NCI-H526 treated with DMSO at 0.1 percent for 48 hours (cell line): ENCODE results near the gene PRR3.
A peak's percentile ranks its signal among the peaks of the same experiment; 100 is the strongest.

ENCODE experiments used
- DNase-seq: peaks from one replicate; lab custom pipeline; 2025; lab: John Stamatoyannopoulos, UW

Gene PRR3

DNA sequence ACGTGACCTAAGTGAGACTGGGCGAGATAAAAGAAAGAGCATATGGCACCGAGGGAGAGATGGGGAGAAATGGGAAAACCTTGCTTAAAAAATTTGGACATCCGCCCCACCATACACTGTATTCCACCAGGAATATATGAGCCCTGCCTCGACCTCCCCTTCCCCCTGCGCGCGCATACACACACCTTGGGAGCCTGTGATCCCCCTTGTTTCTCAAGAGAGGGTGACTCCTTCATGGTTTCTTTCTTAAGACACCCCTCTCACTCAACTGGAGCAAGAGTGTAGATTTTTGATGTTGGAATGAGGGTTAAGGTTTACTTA lies 14.6 kb downstream of the PRR3 start:
- no peak for DNase-seq

DNA sequence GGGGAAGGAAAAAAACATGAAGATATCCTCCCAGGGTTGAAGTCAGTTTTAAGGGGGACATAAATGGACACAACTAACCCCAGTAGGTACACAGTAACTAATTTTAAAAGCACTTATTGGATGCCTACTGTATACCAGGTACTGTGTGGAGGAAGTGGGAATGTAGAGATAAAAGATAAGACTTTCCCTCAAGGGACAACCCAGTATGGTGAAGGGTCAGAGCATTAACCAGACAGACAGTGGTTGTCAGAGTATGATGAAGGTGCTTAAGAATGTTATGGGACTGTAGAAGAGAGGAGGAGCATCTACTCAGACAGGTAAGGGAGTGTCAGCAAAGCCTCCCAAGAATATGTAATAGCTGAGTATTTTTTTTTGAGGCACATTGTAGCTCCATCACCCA lies 15.1 kb downstream of the PRR3 start:
- DNase-seq, result no peak

DNA sequence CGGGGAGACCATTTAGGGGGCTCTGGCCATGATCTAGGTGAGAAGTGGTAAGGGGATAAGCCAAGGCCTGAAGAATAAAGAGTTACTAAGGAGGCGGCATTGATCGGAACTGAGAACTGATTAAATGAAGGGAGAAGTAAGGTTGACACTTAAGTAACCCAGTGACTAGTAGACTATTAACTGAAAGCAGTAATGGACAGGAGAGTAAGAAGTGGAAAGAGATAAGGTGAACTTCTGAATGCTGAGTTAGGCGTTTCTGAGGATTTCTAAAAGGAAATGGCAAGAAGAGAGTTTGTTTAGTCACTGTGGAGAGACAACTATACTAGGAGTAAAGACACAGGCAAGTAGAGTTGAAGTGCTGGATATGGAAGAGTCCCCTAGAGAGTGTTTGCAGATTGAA lies 16.0 kb downstream of the PRR3 start:
- DNase-seq, result no peak

DNA sequence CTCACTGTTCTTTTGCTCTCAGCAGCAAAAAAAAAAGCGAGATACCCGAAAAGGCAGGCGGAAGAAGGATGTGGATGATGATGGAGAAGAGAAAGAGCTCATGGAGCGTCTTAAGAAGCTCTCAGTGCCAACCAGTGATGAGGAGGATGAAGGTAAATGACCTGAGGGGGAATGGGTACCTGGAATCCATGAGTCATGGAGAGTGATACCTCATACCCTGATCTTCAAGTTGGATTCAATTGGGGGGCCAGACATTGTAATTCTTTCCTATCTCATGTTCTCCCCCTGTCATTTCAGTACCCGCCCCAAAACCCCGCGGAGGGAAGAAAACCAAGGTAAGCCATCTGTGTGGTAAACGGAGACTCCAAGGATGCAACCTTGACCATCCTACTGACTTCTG lies 21.0 kb downstream of the PRR3 start:
- DNase-seq, result no peak

DNA sequence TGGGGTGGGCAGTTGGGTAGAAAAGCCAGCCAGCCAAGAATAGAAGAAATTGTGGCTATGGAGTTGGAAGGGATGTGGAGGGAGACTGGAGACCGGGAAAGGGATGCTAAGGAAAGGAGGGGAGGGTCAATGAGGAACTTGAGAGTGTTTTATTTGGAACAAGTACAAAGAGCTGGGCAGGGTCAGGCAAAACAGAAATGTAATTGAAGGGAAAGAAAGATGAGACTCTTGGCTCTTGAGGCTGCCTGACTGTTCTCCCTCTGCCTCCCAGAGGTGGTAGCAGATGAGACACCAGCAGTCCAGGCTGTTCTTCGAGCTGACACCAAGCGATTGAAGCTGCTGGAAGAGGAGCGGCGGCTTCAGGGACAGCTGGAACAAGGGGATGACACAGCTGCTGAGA lies 26.8 kb downstream of the PRR3 start:
- DNase-seq, result no peak

DNA sequence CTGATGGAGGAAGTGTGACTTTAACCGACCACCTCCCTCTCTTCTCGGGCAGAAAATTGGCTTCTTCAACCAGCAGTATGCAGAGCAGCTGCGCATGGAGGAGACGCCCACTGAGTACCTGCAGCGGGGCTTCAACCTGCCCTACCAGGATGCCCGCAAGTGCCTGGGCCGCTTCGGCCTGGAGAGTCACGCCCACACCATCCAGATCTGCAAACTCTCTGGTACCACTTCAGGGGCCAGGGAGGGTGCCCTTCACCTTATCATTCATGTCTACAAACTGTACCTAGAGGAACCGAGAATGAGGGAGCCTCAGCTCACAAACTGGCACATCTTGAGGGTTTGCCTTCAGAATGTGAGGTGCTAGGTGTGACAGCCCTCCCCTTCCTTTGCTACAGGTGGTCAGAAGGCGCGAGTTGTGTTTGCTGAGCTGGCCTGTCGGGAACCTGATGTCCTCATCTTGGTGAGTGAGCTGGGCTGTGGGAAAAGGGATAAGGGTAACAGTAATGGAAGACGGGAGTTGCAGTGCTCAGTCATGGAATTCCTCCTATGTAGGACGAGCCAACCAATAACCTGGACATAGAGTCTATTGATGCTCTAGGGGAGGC lies 32.8 kb downstream of the PRR3 start:
- DNase-seq, result no peak

DNA sequence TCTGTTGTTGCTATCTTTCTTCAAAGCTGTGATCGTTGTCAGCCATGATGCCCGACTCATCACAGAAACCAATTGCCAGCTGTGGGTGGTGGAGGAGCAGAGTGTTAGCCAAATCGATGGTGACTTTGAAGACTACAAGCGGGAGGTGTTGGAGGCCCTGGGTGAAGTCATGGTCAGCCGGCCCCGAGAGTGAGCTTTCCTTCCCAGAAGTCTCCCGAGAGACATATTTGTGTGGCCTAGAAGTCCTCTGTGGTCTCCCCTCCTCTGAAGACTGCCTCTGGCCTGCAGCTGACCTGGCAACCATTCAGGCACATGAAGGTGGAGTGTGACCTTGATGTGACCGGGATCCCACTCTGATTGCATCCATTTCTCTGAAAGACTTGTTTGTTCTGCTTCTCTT lies 33.4 kb downstream of the PRR3 start:
- DNase-seq, result no peak

DNA sequence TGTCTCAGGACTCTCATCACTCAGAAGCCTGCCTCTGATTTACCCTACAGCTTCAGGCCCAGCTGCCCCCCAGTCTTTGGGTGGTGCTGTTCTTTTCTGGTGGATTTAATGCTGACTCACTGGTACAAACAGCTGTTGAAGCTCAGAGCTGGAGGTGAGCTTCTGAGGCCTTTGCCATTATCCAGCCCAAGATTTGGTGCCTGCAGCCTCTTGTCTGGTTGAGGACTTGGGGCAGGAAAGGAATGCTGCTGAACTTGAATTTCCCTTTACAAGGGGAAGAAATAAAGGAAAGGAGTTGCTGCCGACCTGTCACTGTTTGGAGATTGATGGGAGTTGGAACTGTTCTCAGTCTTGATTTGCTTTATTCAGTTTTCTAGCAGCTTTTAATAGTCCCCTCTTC lies 33.9 kb downstream of the PRR3 start:
- no peak for DNase-seq

DNA sequence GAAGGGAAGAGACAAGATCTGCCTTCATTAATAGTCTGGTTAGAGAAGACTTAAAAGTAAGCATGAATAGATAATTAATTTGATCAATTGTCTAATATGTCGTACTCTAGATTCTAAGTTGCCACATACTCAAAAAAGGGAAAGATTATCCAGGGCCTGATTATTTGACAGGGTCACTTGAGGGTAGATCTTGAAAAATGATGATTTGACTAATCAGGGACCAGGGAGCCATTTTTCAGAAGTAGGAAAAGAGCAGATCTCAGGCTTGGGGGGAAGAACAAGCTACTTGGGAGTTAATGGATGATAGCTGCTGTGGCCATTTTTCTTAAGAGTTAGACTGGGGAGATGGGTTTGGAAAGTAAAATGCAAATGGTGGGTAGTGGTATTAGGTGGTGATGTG lies 35.2 kb downstream of the PRR3 start:
- no peak for DNase-seq

DNA sequence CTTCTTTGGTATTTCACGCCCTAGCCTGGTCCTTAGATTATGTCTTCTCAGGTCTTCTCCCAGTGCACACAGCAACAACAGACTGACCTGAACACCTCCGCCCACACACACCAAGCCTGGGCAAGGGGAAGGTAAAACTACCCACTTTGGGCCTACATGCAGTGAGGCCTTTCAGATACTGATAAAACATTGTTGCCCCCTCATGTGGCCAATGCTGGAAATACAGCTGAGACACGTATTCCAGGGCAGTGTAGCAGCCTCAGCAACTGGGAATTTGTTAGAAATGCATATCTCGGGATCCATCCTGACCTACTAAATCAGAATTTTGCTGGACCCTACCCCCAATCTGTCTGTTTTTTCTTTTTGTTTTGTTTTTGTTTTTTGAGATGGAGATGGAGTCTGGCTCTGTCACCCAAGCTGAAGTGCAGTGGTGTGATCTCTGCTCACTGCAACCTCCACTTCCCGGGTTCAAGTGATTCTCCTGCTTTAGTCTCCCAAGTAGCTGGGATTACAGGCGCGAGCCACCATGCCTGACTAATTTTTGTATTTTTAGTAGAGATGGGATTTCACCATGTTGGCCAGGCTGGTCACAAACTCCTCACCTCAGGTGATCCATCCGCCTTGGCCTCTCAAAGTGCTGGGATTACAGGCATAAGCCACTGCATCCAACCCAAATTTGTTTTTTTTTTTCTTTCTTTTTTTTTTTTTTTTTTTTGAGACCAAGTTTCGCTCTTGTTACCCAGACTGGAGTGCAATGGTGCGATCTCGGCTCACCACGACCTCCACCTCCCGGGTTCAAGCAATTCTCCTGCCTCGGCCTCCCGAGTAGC lies 40.4 kb downstream of the PRR3 start:
- peak; percentile 14 for DNase-seq

DNA sequence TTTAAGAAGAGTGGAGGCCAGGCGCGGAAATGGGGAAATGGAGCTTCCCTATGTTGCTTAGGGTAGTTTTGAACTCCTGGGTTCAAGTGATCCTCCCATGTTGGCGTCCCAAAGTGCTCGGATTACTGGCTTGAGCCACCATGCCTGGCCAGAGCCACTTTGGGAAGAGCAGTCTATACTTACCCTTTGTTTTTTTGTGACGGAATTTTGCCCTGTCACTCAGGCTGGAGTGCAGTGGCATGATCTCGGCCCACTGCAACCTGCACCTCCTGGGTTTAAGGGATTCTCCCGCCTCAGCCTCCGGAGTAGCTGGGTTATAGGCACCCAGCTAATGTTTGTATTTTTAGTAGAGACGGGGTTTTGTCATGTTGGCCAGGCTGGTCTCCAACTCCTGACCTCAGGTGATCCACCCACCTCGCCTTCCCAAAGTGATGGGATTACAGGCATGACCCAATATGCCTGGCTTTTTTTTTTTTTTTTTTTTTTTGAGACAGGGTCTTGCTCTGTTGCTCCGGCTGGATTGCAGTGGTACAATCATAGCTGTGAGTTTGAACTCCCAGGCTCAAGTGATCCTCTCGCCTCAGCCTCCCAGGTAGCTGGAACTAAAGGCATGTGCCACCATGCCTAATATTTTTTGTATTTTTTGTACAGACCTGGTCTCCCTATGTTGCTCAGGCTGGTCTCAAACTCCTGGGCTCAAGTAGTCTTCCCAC lies 42.0 kb downstream of the PRR3 start:
- no peak for DNase-seq

DNA sequence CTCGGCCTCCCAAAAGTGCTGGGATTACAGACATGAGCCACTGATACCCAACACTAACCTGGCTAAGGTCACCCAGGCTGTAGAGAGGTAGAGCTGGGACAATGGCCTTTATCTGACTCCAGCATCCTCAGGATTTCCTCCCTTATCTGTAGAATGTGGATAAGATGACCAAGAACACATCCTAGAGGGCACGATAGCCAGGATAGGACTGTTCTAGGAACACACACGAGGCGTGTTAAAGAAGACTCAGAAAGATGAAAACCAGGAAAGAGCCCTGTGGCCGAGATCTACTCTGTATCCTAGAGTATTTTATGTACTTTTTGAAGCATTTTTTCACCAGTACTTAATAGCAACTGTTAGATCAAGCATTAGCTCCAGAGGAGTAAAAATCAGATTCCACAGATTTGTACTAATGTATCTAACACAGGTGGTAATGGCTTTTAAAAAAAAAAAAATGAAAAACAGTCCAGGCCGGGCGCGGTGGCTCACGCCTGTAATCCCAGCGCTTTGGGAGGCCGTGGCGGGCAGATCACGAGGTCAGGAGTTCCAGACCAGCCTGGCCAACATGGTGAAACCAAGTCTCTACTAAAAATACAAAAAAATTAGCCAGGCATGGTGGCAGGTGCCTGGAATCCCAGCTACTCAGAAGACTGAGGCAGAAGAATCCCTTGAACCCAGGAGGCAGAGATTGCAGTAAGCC lies 42.7 kb downstream of the PRR3 start:
- DNase-seq, result no peak

DNA sequence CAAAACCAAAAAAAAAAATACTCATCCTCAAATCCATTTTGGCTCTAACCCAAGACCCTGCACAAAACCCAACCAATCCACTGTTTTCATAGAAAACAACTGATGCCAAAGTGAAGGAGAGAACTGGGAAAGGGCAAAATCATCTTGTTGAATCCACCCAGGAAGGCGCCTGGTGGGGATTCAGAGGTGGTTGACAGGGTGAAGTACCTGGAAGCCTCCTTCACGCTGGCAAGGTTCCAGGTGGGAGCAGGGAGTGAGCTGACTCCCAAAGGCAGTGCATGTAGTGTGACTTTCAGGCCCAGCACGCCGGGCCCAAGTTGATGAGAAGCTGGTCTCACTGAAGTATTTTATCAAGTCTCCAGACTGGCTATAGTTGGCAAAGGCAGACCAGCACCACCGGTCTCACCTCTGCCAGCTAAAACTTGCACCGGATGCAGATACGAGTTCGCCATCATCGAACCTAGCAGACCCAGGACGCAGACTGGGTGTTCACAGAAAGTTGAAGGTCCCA lies 43.4 kb downstream of the PRR3 start:
- no peak for DNase-seq

DNA sequence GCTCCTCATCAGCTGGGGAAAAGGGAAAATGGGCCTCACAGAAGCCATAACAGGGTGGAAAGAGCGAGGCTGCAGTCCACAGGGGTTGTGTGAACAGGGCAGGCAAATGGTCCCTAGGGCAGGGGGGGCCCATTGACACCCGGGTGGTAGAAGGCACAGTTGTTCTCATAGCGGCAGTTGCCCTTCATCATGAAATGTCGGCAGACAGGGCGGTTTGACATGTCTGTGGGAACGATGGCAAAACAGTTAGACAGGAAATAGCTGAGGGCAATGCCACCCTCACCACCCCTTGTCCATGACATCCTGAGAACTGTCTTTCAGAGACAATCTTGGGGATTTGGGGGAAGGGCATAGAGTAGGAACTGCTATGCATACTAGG lies 44.3 kb downstream of the PRR3 start:
- DNase-seq, result no peak

DNA sequence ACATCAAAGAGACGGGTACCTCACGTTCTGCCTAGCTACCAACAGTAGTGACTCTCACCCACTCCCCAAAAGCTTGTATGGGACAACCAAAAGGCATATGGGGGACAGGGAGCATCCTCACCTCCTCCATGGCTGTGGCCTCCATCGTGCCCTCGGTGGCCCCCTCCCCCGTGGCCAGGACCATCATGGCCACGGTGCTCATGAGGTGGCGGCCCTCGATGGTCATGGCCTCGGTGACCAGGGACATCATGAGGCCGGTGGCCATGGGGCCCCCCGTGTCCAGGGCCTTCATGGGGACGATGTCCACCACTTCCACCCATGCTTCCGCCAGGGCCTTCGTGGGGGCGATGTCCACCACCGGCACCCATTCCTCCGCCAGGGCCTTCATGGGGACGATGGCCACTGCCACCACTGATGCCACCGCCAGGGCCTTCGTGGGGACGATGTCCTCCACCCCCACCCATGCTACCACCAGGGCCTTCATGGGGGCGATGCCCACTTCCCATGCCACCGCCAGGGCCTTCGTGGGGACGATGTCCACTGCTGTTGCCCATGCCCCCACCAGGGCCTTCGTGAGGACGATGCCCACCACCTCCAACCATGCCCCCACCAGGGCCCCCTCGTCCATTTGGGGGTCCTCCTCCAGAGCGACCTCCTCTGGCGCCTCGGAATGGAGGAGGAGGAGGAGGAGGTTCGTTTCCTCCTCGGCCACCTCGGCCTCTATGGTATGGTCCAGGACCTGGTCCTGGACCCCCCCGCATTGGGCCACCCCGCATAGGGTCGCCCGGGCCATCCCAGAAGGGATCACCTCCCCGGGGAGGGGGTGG lies 44.9 kb downstream of the PRR3 start:
- no peak for DNase-seq

DNA sequence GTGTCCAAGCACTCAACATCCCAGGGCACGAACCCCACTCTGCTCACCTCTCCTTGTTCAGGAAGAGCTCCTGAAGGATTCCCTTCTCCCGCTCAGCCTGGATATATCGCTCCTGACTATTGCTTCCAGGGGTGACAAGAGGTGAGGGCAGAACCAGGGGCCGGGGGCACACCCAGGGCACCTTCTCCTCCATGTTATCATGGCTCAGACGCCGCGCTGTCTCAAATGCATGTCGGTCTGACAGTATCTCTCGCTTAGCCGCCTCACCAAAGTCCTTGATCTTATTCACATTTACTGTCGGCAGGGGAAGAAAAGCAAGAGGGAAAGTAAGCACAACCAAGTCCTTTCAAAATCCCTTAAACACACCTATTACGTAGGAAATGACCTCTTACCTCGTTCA lies 46.9 kb downstream of the PRR3 start:
- DNase-seq, result no peak

DNA sequence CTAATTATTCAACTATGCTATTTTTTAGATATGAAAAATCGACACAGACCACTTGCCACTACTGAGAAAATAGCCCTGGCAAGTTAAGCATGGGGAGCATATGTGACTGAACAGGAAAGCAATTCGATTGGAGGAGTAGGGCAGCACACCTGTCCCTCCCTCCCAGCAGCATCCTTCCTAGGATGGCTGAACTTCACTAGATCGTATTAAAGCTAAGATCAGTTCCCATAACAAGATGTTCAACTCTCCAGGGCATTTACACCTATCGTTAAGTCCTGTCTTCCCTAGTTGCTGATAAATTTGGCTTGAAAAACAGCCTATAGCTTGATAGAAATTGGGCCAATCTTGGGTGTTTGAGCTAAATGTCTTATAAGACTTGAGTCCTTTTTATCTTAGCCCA lies 53.0 kb downstream of the PRR3 start:
- DNase-seq, result no peak

DNA sequence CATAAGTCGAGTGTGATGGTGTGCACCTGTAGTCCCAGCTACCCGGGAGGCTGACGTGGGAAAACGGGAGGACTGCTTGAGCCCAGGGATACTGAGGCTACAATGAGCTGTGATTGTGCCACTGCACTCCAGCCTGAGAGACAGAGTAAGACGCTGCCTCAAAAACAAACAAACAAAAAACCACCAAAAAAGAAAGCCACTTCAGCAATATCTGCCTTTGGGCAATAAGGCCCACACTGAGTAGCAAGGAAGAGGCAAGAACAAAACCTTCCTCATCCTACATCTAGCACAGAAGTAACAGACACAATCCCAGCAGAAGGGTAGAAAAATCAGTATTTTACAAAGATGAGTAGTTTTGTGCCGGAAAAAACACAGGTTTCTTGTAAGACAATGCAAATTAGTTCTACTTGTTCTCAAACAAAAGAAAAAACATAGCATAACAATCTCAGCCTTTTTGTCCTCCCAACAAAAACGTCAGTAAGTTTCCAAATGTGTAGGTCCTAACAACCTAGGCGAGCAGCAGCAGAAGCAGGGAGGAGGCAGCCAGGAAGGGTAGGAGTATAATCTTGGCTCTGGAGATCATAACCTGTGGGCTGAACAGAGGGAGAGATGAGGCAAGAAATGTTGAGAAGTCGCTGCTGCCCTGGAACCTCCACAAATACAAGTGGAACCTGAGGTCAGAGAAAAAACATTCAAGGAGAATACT lies 54.2 kb downstream of the PRR3 start:
- no peak for DNase-seq

DNA sequence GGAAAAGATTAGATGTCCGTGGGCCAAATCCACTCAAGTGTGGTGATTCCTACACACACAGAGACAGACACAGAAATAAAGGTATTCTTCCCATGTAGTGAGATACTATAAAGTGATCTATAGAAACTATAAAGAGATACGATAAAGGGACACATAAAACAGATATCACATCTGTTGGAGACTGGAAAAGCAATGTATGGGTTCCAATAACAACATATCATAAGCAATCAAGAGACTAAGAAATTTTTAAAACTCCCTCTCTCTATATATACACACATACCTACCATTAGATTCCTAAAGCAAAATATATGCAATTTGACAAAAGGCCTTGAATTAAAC lies 54.7 kb downstream of the PRR3 start:
- no peak for DNase-seq

DNA sequence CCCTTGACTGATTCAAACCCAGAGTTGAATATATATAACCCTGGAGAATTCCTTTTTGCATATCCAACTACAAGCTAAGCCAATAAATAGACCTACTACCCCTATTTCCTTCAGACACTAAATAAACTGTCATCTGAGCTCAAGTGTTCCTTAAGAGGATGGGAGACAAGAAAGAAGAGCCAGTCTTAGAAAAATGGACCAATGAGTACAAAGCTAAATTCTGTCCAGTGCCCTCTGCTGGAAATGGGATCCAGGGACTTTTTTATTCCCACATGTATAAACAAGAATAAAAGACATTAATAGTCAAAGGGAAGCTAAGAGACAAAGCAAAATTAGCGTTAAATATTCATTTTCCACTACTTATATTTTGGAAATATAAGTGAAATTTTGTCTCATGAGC lies 55.1 kb downstream of the PRR3 start:
- DNase-seq, result no peak

DNA sequence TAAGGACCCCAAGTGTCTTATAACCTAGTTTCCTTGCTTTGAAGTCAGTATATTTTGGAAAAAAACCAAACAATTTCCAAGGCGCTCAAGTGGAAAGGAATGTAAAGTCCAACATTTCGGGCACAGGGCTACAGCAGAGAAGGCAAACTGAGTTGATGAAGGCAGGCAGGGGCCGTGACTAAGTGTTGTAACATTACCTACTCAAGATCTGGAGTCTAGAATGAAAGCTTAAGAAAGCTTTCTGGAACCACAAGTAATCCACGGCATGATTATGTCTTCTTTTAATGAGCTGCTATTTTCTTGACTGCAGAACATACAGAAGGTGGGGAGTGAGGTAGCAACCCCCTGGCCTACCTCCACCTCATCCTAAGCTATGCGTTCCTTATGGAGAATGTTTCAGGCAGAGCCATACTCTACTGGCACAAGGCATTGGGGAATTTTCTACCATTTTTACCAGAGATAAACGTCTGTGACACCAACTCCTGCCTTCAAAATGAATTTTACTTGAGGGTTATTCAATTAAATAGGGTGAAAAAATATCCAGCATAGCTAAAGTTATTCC lies 55.7 kb downstream of the PRR3 start:
- no peak for DNase-seq
